Neural cell (in vitro differentiated cells): ENCODE results near the gene MYBPC2.

ENCODE experiments used
- RAD21 ChIP-seq: fragments of 450-650 bp; conservative IDR thresholded peaks from 2 replicates; pipeline ENCODE4 v1.6.1; 2014; ENCODE audit warnings: antibody characterized with exemption, mild to moderate bottlenecking, moderate library complexity
- TF ChIP-seq, protein P1 (sequence below): fragments of 450-650 bp; IDR thresholded peaks from 2 replicates; pipeline ENCODE4 v1.5.1; 2014; ENCODE audit warnings: antibody characterized with exemption, mild to moderate bottlenecking, moderate library complexity; ENCODE audit not compliant: poor library complexity, severe bottlenecking

- no peak for TF ChIP-seq RAD21
- TF ChIP-seq, protein P1, sequence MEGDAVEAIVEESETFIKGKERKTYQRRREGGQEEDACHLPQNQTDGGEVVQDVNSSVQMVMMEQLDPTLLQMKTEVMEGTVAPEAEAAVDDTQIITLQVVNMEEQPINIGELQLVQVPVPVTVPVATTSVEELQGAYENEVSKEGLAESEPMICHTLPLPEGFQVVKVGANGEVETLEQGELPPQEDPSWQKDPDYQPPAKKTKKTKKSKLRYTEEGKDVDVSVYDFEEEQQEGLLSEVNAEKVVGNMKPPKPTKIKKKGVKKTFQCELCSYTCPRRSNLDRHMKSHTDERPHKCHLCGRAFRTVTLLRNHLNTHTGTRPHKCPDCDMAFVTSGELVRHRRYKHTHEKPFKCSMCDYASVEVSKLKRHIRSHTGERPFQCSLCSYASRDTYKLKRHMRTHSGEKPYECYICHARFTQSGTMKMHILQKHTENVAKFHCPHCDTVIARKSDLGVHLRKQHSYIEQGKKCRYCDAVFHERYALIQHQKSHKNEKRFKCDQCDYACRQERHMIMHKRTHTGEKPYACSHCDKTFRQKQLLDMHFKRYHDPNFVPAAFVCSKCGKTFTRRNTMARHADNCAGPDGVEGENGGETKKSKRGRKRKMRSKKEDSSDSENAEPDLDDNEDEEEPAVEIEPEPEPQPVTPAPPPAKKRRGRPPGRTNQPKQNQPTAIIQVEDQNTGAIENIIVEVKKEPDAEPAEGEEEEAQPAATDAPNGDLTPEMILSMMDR = no peak
Observed at GRCh38 chr19:50475736-50476223, 43.1 kb downstream of the MYBPC2 start.
